Measurements from ENCODE around the gene MAML3.

Gene MAML3

DNA sequence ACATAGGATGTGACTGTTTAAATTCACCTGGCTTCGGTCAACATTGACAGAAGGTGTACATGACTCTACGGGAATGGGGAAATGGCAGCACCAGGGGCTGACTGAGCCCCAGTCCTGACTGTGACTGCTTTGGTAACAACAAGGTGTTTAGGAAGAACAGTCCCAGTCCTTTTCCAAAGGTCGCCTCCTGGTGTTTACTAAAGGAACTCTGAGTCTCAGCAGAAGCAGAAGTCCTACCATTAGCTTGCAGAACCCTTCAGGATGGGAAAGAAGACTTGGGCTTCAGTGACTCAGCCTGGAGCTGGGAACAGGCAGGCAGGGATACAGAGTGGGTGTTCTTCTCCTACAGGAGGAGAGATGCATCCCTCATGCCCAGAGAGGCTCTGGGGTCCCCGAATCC, 385.1 kb downstream of the MAML3 start:
- Mint-ChIP-seq H3K27ac (no peak overlapping the region), H3K4me3 (no peak overlapping the region), H3K27me3 (ENCODE audit: low read depth) (peaks cover 9% of the 10 kb centered on the region), H3K9me3 (no peaks in the 10 kb centered on the region), H3K36me3 (ENCODE audit: low read depth) (no peaks in the 10 kb centered on the region), H3K4me1 (ENCODE audit: low read depth) (no peaks in the 10 kb centered on the region)
- no peak for DNase-seq (ENCODE audit: low spot score)

- Mint-ChIP-seq H3K27me3 (ENCODE audit: low read depth) (peaks cover 9% of the 10 kb centered on the region), H3K9me3 (no peaks in the 10 kb centered on the region), H3K4me3 (no peak overlapping the region), H3K4me1 (ENCODE audit: low read depth) (no peaks in the 10 kb centered on the region), H3K36me3 (ENCODE audit: low read depth) (no peaks in the 10 kb centered on the region), H3K27ac (no peak overlapping the region)
- no peak for DNase-seq (ENCODE audit: low spot score)
These were observed 385.6 kb downstream of the MAML3 start for GRCh38 chr4:139768366-139768765.

DNA sequence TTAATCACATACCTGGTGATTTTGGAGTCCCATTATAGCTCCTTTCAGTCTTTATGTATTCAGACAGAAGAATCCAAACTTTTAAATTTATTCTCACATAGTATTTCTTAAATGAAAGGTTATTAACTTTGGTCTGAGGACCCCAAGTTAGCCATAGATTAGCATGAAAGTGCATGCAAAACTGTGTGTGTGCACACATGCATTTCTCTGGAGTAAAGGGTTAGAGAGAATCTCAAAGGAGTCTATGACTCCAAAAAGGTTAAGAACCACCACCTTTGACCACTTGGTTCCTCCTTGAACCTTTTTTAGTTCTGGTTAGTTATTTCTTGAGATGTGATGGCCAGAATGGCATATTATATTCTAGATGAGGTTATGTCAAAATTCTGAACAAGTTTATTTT, 386.4 kb downstream of the MAML3 start:
- Mint-ChIP-seq H3K4me1 (ENCODE audit: low read depth) (no peaks in the 10 kb centered on the region), H3K9me3 (no peaks in the 10 kb centered on the region), H3K36me3 (ENCODE audit: low read depth) (no peaks in the 10 kb centered on the region), H3K27me3 (ENCODE audit: low read depth) (peaks cover 12% of the 10 kb centered on the region), H3K27ac (no peak overlapping the region), H3K4me3 (no peak overlapping the region)
- no peak for DNase-seq (ENCODE audit: low spot score)

DNA sequence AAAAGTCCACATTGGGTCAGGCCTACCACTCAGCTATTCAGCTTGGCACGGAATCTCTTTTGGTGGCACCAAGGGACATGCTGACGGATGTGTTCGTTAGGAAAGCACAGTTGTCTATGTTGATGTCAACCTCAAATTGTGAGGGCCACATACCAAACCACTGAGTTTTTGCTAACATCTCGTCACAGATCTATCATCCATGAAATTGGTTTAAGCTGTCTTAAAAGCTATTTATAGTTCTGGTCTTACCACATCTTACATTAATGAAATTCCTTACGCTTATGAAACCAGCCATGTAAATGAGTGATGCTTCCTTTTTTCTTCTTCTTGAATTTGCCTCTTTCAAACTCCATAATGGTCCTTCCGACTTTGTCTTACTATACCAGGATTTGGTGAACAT, 386.8 kb downstream of the MAML3 start:
- no peaks in the 10 kb centered on the region for H3K36me3 Mint-ChIP-seq (ENCODE audit: low read depth)
- DNase-seq (ENCODE audit: low spot score), result no peak
- no peaks in the 10 kb centered on the region for H3K9me3 Mint-ChIP-seq
- H3K27ac Mint-ChIP-seq, result no peak overlapping the region
- H3K27me3 Mint-ChIP-seq (ENCODE audit: low read depth), result peaks cover 14% of the 10 kb centered on the region
- H3K4me3 Mint-ChIP-seq, result no peak overlapping the region
- H3K4me1 Mint-ChIP-seq (ENCODE audit: low read depth), result no peaks in the 10 kb centered on the region

DNA sequence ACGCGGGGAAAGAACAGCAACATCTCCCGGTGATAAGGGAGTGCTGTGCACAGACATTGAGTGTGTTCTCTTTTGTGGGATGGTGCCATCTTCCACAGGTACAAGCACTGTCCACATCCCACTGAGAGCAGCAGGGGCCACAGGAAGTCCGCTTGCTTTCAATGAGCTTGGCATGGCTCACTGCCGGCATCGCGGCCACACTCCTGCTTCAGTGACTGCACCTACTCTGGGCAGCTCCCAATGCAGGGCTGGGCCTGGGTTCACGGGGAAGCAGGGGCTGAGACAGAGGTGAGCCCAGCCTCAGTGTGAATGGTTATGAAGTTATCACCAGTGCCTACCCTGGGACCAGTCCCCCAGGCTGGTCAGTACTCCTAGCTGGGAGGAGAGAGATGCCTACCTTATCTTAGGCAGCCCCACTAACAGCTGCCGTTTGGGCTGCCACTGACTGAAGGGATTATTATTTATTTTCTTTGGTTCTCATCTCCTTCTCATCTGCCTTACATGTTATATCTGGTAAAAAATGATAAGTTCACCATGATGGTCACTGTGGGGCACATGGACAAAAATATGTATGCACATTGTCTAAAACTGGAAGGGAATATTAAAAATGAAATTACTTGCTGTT, 389.2 kb downstream of the MAML3 start:
- DNase-seq (ENCODE audit: low spot score), result no peak
- Mint-ChIP-seq H3K27ac (no peak overlapping the region), H3K4me1 (ENCODE audit: low read depth) (no peaks in the 10 kb centered on the region), H3K4me3 (no peak overlapping the region), H3K9me3 (no peaks in the 10 kb centered on the region), H3K27me3 (ENCODE audit: low read depth) (peaks cover 20% of the 10 kb centered on the region), H3K36me3 (ENCODE audit: low read depth) (no peaks in the 10 kb centered on the region)

- no peak overlapping the region for H3K4me3 Mint-ChIP-seq
- H3K9me3 Mint-ChIP-seq, result no peaks in the 10 kb centered on the region
- peaks cover 22% of the 10 kb centered on the region for H3K27me3 Mint-ChIP-seq (ENCODE audit: low read depth)
- H3K4me1 Mint-ChIP-seq (ENCODE audit: low read depth), result no peaks in the 10 kb centered on the region
- no peak for DNase-seq (ENCODE audit: low spot score)
- no peaks in the 10 kb centered on the region for H3K36me3 Mint-ChIP-seq (ENCODE audit: low read depth)
- H3K27ac Mint-ChIP-seq, result no peak overlapping the region
These were observed 389.8 kb downstream of the MAML3 start for GRCh38 chr4:139764182-139764581.

- no peaks in the 10 kb centered on the region for H3K4me1 Mint-ChIP-seq (ENCODE audit: low read depth)
- no peaks in the 10 kb centered on the region for H3K9me3 Mint-ChIP-seq
- no peak for DNase-seq (ENCODE audit: low spot score)
- H3K36me3 Mint-ChIP-seq (ENCODE audit: low read depth), result no peaks in the 10 kb centered on the region
- H3K27me3 Mint-ChIP-seq (ENCODE audit: low read depth), result peaks cover 23% of the 10 kb centered on the region
- no peak overlapping the region for H3K27ac Mint-ChIP-seq
- no peak overlapping the region for H3K4me3 Mint-ChIP-seq
These were observed 390.3 kb downstream of the MAML3 start for GRCh38 chr4:139763672-139764071.

DNA sequence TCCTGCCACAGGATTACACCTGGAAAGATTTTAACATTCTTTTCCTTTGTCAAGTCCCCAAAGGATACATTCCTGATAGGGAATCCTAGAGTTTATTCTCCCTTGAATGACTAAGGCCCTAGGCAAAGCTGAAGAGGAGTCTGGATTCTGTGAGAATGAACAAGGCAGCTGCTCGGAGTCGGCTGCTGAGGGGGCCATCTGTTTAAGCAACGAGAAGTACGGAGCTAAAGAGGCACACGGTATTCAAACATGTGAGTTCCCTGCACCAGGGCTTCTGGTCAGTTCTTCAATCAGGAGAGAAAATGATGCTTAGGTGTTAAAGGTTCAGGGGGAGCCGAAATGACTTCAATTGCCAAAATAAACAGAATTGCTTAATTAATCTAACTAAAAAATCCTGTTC, 390.8 kb downstream of the MAML3 start:
- H3K4me3 Mint-ChIP-seq, result no peak overlapping the region
- no peak overlapping the region for H3K27ac Mint-ChIP-seq
- H3K9me3 Mint-ChIP-seq, result no peaks in the 10 kb centered on the region
- peaks cover 25% of the 10 kb centered on the region for H3K27me3 Mint-ChIP-seq (ENCODE audit: low read depth)
- H3K4me1 Mint-ChIP-seq (ENCODE audit: low read depth), result no peaks in the 10 kb centered on the region
- no peaks in the 10 kb centered on the region for H3K36me3 Mint-ChIP-seq (ENCODE audit: low read depth)
- no peak for DNase-seq (ENCODE audit: low spot score)

DNA sequence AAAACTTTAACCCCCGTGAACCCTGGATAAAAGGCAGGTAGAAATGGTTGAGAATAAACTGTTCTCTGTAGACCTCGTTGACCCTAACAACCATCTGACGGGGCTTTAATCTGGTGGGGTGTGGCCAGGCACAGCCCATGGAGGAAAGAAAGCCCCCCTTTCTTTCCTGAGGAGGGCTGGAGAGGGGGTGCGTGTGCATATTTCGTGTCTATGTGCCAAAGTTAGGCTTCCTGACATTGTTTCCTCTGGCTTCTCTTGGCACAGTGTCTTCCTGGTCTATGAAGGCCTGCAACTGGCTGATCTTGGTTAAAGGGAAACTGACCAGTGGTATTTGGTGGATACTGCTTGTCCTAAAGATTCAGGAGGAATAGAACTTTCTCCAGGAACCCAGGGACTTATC, 391.3 kb downstream of the MAML3 start:
- no peak overlapping the region for H3K27ac Mint-ChIP-seq
- H3K9me3 Mint-ChIP-seq, result no peaks in the 10 kb centered on the region
- H3K4me1 Mint-ChIP-seq (ENCODE audit: low read depth), result no peaks in the 10 kb centered on the region
- H3K4me3 Mint-ChIP-seq, result no peak overlapping the region
- DNase-seq (ENCODE audit: low spot score), result no peak
- no peaks in the 10 kb centered on the region for H3K36me3 Mint-ChIP-seq (ENCODE audit: low read depth)
- H3K27me3 Mint-ChIP-seq (ENCODE audit: low read depth), result peaks cover 23% of the 10 kb centered on the region

DNA sequence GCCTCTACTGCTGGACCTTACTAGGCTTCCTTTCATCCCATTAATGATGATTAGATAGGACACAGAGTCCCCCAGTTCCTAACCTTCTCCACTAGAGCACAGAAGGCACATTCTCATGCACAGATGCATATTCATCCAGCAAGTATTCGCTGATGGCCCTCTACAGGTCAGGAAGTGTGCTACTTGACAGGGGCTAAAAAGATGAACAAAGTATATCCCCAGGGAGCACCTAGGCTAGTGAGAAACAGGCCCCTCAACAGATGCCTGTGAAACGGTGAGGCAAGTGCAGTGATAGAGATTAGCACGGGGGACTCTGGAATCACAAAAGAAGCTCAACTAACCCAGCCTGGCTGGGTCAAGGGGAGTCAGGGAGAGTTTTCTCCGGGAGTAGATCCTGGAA, 392.5 kb downstream of the MAML3 start:
- Mint-ChIP-seq H3K27ac (no peak overlapping the region), H3K4me3 (no peak overlapping the region), H3K36me3 (ENCODE audit: low read depth) (no peaks in the 10 kb centered on the region), H3K9me3 (no peaks in the 10 kb centered on the region), H3K4me1 (ENCODE audit: low read depth) (no peaks in the 10 kb centered on the region), H3K27me3 (ENCODE audit: low read depth) (peaks cover 22% of the 10 kb centered on the region)
- no peak for DNase-seq (ENCODE audit: low spot score)

- H3K4me3 Mint-ChIP-seq, result no peak overlapping the region
- DNase-seq (ENCODE audit: low spot score), result no peak
These were observed 393.4 kb downstream of the MAML3 start for GRCh38 chr4:139760567-139760966.

GRCh38 chr4:139759097-139759496, 394.9 kb downstream of the MAML3 start:
- Mint-ChIP-seq H3K4me3 (no peak overlapping the region), H3K36me3 (ENCODE audit: low read depth) (no peaks in the 10 kb centered on the region), H3K4me1 (ENCODE audit: low read depth) (no peaks in the 10 kb centered on the region), H3K9me3 (no peaks in the 10 kb centered on the region), H3K27ac (no peak overlapping the region), H3K27me3 (ENCODE audit: low read depth) (peaks cover 22% of the 10 kb centered on the region)
- DNase-seq (ENCODE audit: low spot score), result no peak

More at GRCh38 chr4:139760567-139760966, 393.4 kb downstream of the MAML3 start:
- no peaks in the 10 kb centered on the region for H3K4me1 Mint-ChIP-seq (ENCODE audit: low read depth)
- peaks cover 22% of the 10 kb centered on the region for H3K27me3 Mint-ChIP-seq (ENCODE audit: low read depth)
- no peak overlapping the region for H3K27ac Mint-ChIP-seq
- no peaks in the 10 kb centered on the region for H3K9me3 Mint-ChIP-seq
- H3K36me3 Mint-ChIP-seq (ENCODE audit: low read depth), result no peaks in the 10 kb centered on the region

GRCh38 chr4:139756391-139757180, 397.4 kb downstream of the MAML3 start:
- no peaks in the 10 kb centered on the region for H3K9me3 Mint-ChIP-seq
- no peak overlapping the region for H3K27ac Mint-ChIP-seq
- no peak for DNase-seq (ENCODE audit: low spot score)
- H3K4me3 Mint-ChIP-seq, result no peak overlapping the region
- no peaks in the 10 kb centered on the region for H3K36me3 Mint-ChIP-seq (ENCODE audit: low read depth)
- H3K27me3 Mint-ChIP-seq (ENCODE audit: low read depth), result peaks cover 16% of the 10 kb centered on the region
- no peaks in the 10 kb centered on the region for H3K4me1 Mint-ChIP-seq (ENCODE audit: low read depth)

- DNase-seq (ENCODE audit: low spot score), result no peak
- Mint-ChIP-seq H3K27ac (no peak overlapping the region), H3K4me1 (ENCODE audit: low read depth) (peaks cover 2% of the 10 kb centered on the region), H3K36me3 (ENCODE audit: low read depth) (no peaks in the 10 kb centered on the region), H3K4me3 (no peak overlapping the region), H3K9me3 (no peaks in the 10 kb centered on the region), H3K27me3 (ENCODE audit: low read depth) (peaks cover 15% of the 10 kb centered on the region)
These were observed 399.0 kb downstream of the MAML3 start for GRCh38 chr4:139754938-139755337.

DNA sequence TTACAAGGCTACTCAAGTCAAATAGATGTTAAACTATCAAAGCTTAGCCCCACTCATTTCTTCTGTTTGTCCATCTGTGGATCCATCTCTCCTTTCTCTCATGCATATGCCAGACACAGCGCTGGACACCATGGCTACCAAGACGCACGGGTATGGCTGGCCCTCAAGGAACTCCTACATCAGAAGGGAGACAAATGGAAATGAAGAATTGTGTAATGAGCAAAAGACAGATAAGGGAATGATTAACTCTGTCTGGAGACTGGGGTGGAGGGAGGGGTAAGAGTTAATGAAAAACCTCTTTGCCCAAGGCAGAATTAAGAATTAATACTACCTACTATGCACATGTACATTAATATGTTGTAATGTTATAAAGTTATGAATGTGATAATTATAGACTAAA, 400.3 kb downstream of the MAML3 start:
- peaks cover 12% of the 10 kb centered on the region for H3K27me3 Mint-ChIP-seq (ENCODE audit: low read depth)
- H3K4me1 Mint-ChIP-seq (ENCODE audit: low read depth), result peaks cover 2% of the 10 kb centered on the region
- no peak overlapping the region for H3K4me3 Mint-ChIP-seq
- no peak for DNase-seq (ENCODE audit: low spot score)
- no peaks in the 10 kb centered on the region for H3K9me3 Mint-ChIP-seq
- no peak overlapping the region for H3K27ac Mint-ChIP-seq
- no peaks in the 10 kb centered on the region for H3K36me3 Mint-ChIP-seq (ENCODE audit: low read depth)
